ENCODE results near the gene WWC2. TPM values are rescaled to one million over a fixed set of nuclear protein-coding genes. Genes with fewer than 3 reads are reported as not detected.

The WWC2 gene
- polyA plus RNA-seq, 1 experiment = 32.0 TPM

DNA sequence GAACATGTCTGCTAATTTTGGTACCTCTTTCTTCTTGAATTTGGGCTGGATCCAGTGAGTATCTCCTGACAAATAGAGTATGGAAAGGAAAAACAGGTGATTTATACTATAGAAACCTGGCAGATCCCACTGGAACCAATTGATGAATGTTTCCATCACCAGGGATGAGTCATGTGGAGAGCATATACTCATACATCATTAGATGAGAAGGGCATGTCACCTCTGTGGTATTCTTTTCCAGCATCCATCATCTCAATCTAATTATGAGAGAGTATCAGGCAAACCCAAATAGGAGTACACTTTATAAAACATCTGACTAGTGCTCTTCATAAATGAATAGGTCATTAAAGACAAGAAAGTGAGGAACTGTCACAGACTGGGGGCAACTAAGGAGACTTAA, 130.3 kb downstream of the WWC2 start:
- Histone ChIP-seq H3K27me3 (ENCODE audit: control insufficient read depth, insufficient read depth, low read length) (no peaks in the 10 kb centered on the region), H3K36me3 (ENCODE audit: control insufficient read depth, insufficient read depth, low read length) (peaks cover 2% of the 10 kb centered on the region; the same call in 1 of the 2 replicates), H3K4me3 (ENCODE audit: low read depth, low read length) (no peak overlapping the region)
- ChIA-PET CTCF (interaction anchor here (1.3 kb wide), 1 partner anchor 11 kb away, joined by 3 read pairs; no protein-coding TSS in a partner anchor), POLR2A (interaction anchor here (0.6 kb wide), 1 partner anchor 9 kb away, joined by 6 read pairs; no protein-coding TSS in a partner anchor)
- TF ChIP-seq, protein P1, sequence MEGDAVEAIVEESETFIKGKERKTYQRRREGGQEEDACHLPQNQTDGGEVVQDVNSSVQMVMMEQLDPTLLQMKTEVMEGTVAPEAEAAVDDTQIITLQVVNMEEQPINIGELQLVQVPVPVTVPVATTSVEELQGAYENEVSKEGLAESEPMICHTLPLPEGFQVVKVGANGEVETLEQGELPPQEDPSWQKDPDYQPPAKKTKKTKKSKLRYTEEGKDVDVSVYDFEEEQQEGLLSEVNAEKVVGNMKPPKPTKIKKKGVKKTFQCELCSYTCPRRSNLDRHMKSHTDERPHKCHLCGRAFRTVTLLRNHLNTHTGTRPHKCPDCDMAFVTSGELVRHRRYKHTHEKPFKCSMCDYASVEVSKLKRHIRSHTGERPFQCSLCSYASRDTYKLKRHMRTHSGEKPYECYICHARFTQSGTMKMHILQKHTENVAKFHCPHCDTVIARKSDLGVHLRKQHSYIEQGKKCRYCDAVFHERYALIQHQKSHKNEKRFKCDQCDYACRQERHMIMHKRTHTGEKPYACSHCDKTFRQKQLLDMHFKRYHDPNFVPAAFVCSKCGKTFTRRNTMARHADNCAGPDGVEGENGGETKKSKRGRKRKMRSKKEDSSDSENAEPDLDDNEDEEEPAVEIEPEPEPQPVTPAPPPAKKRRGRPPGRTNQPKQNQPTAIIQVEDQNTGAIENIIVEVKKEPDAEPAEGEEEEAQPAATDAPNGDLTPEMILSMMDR (IDR thresholded peaks at IDR 0.05; ENCODE audit: insufficient read depth, low read depth, low read length) = no peak
- no peak for DNase-seq (ENCODE audit: low read depth)

DNA sequence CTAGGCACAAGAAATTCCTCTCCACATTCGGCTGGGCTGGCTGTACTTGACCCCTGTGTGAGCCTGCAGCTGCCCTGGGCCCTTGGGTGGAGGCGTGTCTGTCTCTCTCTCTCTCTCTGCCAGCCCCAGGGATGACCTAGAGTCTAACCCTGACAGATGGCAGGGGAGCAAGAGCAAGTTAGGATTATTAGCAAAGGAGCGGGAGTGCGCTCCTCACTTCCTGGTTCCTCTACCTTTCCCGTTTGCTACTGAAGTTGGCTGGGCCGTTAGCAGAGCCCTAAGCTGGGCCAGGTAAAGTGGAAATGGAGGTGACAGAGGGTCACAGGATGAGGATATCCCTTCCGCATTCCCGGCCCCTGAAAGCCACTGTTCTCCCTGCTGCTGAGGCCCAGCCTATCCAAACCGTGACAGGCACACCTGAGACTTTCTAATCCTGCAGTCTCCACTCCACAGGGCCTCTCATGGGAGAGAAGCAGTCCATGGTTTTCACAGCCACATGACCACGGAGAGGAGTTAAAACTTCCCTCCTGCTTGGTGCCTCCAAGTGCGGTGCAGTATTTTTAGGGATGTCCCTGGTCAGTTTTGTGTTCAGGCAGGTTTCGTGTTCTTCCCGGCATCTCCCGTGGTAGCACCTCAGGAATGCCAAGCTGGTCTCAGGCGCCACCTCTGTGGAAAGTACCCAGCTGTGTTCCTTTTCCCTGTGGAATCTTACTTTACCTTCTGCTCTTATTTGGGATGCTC, 141.7 kb downstream of the WWC2 start:
- no peaks in the 10 kb centered on the region for H3K27me3 ChIP-seq (ENCODE audit: control insufficient read depth, insufficient read depth, low read length)
- TF ChIP-seq, protein P1 (IDR thresholded peaks at IDR 0.05; ENCODE audit: insufficient read depth, low read depth, low read length) = no peak
- H3K4me3 ChIP-seq (ENCODE audit: low read depth, low read length) = no peak overlapping the region
- ChIA-PET POLR2A (no interaction called here), CTCF (interaction anchor here (0.8 to 2.1 kb wide), 2 partner anchors 9 to 12 kb away, joined by 3 to 4 read pairs; no protein-coding TSS in a partner anchor)
- H3K36me3 ChIP-seq (ENCODE audit: control insufficient read depth, insufficient read depth, low read length) = peaks cover 3% of the 10 kb centered on the region
- no peak for DNase-seq (ENCODE audit: low read depth)

DNA sequence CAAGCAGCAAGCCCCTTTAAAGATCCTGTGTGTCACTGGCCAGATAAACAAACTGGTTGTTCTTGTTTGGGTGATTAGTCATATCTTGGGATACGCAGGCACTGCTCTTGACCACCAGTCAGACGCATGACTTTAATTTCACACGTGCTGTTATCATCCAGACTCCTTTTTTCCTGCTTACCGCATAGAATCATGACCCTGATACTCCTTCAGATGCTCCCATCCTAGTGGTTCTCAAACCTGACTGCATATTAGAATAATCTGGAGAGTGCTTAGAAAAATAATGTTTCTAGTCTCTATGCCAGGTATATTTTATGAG, 142.2 kb downstream of the WWC2 start:
- H3K27me3 ChIP-seq (ENCODE audit: control insufficient read depth, insufficient read depth, low read length) = no peaks in the 10 kb centered on the region
- DNase-seq (ENCODE audit: low read depth) = no peak
- CTCF ChIA-PET = no interaction called here
- TF ChIP-seq, protein P1 (IDR thresholded peaks at IDR 0.05; ENCODE audit: insufficient read depth, low read depth, low read length) = no peak
- H3K4me3 ChIP-seq (ENCODE audit: low read depth, low read length) = no peak overlapping the region
- POLR2A ChIA-PET = no interaction called here
- H3K36me3 ChIP-seq (ENCODE audit: control insufficient read depth, insufficient read depth, low read length) = peaks cover 3% of the 10 kb centered on the region

DNA sequence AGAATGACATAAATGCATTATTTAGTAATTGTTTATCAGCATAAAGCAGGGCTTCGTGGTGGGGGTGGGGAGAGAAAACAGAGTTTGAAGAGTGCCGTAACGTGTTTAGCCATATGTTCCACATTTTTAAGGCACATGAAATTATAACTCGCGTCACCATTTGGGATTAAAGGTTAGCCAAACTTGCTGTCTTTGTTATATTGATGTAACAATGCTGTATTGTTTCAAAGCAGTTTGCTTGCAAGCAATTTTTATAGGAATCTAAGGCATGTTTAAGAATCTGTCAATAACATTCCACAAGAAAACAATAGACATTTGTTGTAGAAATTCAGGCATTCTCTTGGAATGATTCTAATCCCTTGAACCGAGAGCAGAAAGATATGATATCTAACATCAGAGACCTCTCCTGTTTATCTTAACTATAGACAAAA, 142.7 kb downstream of the WWC2 start:
- H3K27me3 ChIP-seq (ENCODE audit: control insufficient read depth, insufficient read depth, low read length) = no peaks in the 10 kb centered on the region
- H3K36me3 ChIP-seq (ENCODE audit: control insufficient read depth, insufficient read depth, low read length) = peaks cover 3% of the 10 kb centered on the region
- ChIA-PET POLR2A (no interaction called here), CTCF (interaction anchor here (1.7 to 2.2 kb wide), 2 partner anchors 15 to 174 kb away, joined by 4 to 7 read pairs; no protein-coding TSS in a partner anchor)
- TF ChIP-seq, protein P1 (IDR thresholded peaks at IDR 0.05; ENCODE audit: insufficient read depth, low read depth, low read length) = no peak
- no peak overlapping the region for H3K4me3 ChIP-seq (ENCODE audit: low read depth, low read length)
- DNase-seq (ENCODE audit: low read depth) = no peak

DNA sequence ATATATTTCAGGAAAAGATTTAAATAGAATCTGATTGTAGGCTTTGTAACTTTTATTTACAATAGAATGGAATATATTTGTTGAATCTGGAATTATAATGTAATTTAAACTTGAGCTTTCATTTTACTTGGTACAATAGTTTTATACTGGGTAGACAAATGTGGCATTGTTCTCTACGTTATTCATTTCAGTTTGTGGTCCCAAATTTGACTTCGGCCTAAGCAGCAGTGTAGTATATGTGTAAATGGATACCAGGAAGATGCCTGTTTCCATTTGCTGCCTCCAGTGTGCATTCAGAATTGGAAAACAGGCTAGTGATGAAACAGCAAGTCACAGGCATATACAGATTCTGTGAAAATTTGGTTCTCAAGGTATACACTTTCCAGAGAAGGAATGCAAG, 143.2 kb downstream of the WWC2 start:
- no peaks in the 10 kb centered on the region for H3K27me3 ChIP-seq (ENCODE audit: control insufficient read depth, insufficient read depth, low read length)
- POLR2A ChIA-PET = no interaction called here
- CTCF ChIA-PET = interaction anchor here (0.6 to 2.2 kb wide), 6 partner anchors 15 to 304 kb away, joined by 3 to 7 read pairs (median 4); no protein-coding TSS in a partner anchor
- TF ChIP-seq, protein P1 (IDR thresholded peaks at IDR 0.05; ENCODE audit: insufficient read depth, low read depth, low read length) = no peak
- peaks cover 3% of the 10 kb centered on the region for H3K36me3 ChIP-seq (ENCODE audit: control insufficient read depth, insufficient read depth, low read length)
- H3K4me3 ChIP-seq (ENCODE audit: low read depth, low read length) = no peak overlapping the region
- no peak for DNase-seq (ENCODE audit: low read depth)

All from BJ (cell line).